RKO (cell line): ENCODE data around the gene RANGRF.
A peak's percentile ranks its signal among the peaks of the same experiment; 100 is the strongest.

Experiments used
- DNase-seq: peaks from one replicate; pipeline ENCODE4 v3.0.0-alpha.2; 2016; ENCODE audit warnings: low spot score

Gene RANGRF

GRCh38 chr17:8273884-8274444 lies 14.5 kb upstream of the RANGRF start:
- no peak for DNase-seq

DNA sequence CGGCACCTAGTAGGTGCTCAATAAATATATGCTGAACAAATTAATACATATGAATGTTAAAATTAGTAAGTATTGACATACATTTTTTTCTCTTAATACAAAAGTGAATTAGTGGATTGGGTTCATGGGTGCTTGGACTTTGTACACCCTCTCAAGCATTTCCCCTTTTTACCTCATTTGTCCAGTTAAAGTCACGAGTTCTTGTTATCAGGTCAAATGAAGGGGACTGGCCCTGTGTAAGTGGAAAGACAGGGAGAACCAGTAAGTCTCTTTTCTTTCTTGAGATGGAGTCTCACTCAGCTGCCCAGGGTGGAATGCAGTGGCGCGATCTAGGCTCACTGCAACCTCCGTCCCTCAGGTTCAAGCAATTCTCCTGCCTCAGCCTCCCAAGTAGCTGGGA lies 13.7 kb upstream of the RANGRF start:
- DNase-seq, result no peak

- DNase-seq, result no peak
Measured at GRCh38 chr17:8275421-8276290, 12.8 kb upstream of the RANGRF start.

- DNase-seq, result no peak
Measured at GRCh38 chr17:8277317-8277716, 11.2 kb upstream of the RANGRF start.

GRCh38 chr17:8282345-8282744 lies 6.1 kb upstream of the RANGRF start:
- no peak for DNase-seq

DNA sequence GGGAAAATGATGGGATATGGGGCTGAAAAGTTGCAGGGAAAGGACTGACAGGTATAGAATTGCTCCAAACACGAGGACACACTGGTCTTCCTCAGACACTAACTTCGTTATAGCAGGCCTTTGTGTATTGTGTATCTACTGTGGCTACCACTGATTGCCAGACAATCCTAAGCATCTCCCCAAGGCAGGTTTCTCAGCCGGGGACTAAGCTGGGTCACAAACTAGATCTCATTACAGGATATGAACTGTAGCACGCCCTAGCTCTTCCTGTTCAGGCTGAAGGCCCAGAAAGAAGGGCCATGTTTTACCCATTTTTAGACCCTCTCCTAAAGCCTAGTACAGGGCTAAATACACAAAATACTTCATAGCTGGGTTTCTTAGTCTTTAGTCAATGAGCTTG lies 5.1 kb upstream of the RANGRF start:
- DNase-seq, result no peak

GRCh38 chr17:8284126-8284525 lies 4.3 kb upstream of the RANGRF start:
- no peak for DNase-seq

DNA sequence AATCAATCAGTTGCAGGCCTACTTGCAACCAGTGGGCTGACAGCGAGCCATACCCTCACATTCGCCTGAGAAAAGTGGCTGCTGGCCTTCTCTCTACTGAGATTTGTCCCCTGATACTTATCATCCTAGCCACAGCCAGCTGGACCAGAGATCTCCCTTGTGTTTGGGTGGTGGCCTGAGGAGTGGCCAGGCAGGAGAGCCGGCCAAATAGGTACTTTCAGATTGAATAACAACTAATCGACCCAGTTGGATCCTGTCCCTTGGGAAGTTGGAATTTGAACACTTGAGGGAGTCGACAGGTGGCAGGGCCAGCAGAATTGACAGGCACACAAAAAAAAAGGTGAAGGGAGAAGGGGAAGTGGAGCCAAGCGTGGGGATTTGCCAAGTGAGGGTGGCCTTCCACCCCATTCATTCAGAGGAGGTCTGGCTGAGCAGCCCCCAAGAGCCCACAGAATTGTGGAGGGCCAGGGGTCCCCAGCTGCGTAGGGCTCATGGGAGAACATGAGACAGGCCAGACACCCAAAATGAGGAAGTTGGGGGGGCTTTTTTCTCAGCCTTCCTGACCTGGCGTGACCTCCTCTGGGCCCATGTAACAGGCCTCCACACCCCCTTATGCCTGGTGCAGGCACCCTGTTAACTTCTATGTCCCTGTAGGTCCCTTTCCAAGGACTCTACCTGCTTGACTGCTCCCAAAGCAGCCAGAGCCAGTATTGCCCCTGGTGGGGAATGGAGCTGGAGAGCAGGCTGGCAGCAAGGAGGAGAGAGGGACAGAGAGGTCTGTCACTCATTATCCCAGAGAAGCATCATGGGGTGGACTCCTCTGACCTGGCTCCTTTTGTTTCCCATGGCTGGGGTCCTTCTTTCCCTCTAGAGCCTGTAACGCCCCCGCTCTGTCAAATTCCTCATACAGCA lies 2.9 kb upstream of the RANGRF start:
- no peak for DNase-seq

- no peak for DNase-seq
Measured at GRCh38 chr17:8287651-8288335, 677 bp upstream of the RANGRF start.

DNA sequence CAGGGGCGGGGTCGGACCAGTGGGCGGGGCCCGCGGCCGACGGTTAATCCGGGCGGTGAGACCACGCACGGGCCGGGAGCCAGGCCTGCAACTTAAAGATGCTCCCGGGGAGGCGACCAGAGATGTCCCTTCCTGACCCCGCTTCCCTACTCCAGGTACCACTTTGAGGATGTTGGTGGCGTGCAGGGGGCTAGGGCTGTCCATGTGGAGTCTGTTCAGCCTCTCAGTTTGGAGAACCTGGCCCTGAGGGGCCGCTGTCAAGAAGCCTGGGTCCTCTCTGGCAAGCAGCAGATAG lies 580 bp downstream of the RANGRF start:
- no peak for DNase-seq

DNA sequence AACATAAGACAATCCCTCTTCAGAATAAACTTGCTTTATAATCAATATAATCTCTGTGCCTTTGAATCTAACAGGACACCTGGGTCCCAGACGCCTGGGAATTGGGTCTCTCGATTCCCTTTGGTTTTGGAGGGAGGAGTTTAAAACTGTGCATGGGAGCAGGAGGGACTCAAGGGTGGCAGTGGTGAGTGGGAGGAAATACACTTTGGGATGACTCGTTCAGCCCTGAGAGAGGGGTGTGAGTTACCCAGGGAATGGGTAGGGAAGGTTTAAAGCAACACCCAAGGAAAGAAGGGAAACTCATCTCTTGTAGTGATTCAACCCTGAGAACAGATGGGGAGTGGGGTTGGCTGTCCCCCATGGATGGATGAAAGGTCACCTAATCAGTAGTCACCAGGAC lies 1.6 kb downstream of the RANGRF start:
- peak; percentile 60 for DNase-seq

DNA sequence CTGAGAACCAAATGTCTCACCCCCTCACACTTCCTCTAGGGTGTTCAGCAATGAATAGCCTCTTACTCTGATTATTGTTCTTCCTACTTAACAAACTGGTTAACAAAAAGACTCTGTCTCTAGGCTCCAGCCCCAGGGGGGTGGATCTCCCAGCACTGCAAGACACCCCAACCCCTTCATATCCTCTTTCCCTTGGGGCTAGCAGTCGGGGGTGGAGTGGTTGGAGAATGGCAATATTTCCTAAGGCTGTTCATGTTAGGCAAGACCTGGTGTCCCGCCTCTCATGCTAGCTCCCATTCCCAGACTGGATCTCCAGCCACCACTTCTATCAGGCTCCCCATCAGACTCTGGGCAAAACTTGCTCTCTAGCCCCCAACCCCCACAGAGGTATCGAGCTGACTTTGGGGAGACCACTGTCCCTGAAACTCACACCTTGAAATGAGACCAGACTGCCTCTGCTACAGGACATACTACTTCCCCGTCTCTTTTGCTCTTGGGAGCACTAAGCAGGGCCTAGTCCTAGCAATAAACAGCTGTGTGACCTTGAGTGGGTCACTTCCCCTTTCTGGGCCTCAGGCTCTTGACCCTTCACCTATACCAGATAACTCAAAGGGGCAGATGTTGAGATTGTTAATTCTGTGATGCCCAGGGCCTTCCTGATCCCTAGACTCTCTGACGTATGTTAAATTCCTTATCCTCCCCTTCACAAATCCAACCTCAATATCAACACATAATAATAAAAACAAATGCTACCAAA lies 4.3 kb downstream of the RANGRF start:
- DNase-seq, result no peak

DNA sequence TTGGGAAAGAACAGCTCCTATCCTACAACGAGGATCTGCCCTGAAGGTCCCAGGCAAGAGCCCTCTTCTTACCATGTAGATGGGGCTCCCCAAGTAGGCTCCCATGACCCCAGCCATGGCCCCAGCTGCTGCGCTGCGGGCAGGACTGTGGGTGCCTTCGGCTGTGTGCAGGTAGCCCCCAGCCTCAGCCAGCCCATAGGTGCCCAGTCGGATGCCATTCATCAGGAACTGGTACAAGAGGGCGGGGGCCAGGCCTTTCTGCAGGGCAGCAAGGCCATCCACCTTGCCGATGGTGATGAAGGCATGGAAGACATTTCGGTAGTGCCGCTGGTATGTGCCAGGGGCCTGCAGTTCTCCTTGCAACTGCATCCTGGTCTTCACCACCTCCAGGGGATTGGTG lies 5.9 kb downstream of the RANGRF start:
- no peak for DNase-seq

DNA sequence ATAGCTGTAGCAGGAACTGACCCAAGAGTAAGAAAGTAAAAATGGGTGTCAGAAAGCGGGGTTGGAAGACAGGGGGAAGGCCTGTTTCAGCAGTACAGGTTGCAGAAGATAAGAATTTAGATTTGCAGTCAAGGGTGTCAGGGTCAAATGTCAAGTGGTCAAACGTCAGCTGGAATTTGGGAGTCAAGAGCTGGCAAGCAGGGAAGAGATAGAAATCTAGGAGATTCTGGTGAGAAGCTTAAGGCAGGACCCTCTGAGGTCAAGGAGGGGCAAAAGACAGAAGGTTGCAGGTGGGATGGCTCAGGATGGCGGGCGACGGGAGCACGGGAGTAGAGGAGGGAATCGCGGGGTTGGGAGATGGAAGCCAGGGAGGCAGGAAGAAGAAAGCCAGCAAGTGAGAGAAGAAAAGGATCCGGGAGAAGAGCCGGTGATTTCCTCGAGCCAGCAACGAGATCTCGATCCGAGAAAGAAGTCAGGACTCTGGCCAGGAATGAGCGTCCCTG lies 6.4 kb downstream of the RANGRF start:
- DNase-seq, result no peak

GRCh38 chr17:8300226-8300625 lies 11.8 kb downstream of the RANGRF start:
- no peak for DNase-seq

GRCh38 chr17:8300627-8301242 lies 12.3 kb downstream of the RANGRF start:
- peak; percentile 83 for DNase-seq

GRCh38 chr17:8310601-8311123 lies 22.2 kb downstream of the RANGRF start:
- no peak for DNase-seq

DNA sequence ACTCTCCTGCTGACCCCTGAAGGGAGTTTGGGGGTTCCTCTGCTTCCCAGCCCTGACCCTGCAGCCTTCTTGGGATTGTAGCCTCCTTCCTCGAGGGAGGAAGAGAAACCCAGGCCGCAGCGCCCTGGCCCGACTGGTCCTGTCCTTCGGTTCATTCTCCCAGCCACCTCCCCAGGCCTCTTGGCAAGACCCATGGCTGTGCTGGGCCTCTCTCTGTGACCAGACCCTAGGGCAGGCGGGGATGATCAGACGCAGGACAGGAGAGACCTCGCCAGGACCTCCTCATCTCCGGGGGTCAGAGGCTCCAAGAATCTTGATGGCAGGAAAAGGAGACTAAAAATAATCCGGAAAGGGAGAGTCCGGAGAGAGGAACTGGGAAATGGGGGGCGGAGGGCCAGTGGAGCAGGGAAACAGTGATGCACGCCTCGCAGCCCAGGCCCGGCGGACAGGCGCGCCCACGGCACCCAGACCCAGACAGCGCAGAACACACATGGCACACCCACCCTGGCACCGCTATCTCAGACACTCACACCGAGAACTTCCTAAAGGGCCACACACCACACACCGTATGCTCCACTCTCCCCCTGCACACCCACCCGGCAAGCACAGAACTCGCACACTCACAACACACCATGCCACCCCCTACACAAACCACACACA lies 22.8 kb downstream of the RANGRF start:
- no peak for DNase-seq

DNA sequence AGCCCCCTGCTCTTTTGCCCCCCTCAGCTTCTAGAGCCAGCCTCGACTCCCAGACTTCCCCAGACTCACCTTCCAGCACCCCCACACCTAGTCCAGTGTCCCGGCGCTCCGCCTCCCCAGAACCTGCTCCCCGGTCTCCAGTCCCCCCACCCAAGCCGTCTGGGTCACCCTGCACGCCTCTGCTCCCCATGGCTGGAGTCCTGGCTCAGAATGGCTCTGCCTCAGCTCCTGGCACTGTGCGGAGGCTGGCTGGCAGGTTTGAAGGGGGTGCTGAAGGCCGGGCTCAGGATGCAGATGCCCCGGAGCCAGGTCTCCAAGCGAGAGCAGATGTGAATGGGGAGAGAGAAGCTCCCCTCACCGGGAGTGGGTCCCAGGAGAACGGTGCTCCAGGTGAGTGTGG lies 23.8 kb downstream of the RANGRF start:
- no peak for DNase-seq
